ENCODE results near the gene SSTR5. TPM values are rescaled to one million over a fixed set of nuclear protein-coding genes. Genes with fewer than 3 reads are reported as not detected.

Gene SSTR5
- total RNA-seq, 4 donors from 2014 or later, result not detected

DNA sequence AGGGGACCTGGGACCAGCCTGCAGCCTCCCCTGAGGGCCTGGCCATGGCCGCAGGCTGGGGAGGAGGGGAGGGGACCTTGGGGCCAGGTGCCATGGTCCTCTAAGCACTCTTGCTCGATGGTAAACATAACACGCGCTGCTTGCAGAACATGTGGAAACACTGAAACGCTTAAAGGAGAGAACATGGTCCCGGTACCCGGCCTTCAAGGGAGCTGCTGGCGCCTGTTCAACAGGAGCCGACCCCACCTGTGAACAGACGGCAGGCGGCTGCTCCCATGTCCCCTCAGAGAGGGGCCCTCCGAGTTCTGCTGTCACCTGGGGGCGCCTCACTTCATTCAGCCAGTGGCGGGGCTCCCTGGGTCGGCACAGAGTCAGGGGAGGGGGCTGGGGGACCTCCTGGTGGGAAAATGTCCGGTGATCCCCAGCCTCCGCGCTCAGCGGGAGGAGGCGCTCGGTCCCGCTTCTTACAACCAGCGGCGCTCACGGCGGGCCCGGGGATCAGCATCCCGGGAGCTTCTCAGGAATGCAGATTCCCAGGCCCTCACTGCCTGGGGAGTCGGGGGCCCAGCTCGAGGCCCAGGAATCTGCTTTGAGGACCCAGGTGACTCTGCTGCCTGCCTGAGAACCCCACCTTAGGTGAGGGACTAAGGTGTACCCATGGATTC, 854 bp upstream of the SSTR5 start:
- H3K27ac ChIP-seq, result no peak overlapping the region
- no peak for TF ChIP-seq POLR2A (IDR thresholded peaks at IDR 0.05)
- TF ChIP-seq EP300 (IDR thresholded peaks at IDR 0.05), result no peak
- no peak for TF ChIP-seq POLR2AphosphoS5 (IDR thresholded peaks at IDR 0.05)
- TF ChIP-seq, protein P1, sequence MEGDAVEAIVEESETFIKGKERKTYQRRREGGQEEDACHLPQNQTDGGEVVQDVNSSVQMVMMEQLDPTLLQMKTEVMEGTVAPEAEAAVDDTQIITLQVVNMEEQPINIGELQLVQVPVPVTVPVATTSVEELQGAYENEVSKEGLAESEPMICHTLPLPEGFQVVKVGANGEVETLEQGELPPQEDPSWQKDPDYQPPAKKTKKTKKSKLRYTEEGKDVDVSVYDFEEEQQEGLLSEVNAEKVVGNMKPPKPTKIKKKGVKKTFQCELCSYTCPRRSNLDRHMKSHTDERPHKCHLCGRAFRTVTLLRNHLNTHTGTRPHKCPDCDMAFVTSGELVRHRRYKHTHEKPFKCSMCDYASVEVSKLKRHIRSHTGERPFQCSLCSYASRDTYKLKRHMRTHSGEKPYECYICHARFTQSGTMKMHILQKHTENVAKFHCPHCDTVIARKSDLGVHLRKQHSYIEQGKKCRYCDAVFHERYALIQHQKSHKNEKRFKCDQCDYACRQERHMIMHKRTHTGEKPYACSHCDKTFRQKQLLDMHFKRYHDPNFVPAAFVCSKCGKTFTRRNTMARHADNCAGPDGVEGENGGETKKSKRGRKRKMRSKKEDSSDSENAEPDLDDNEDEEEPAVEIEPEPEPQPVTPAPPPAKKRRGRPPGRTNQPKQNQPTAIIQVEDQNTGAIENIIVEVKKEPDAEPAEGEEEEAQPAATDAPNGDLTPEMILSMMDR (IDR thresholded peaks at IDR 0.05), result no peak
- no peak overlapping the region for H3K4me3 ChIP-seq
- H3K36me3 ChIP-seq, result no peaks in the 10 kb centered on the region
- 3 to 20% methylated on average over 1 to 7 of the region's 30 CpGs for WGBS, 2 donors (ENCODE audit: low coverage in 1 of 2)
- ATAC-seq, result no peak
- no peaks in the 10 kb centered on the region for H3K9me3 ChIP-seq
- peaks cover 98% of the 10 kb centered on the region for H3K27me3 ChIP-seq
- no peaks in the 10 kb centered on the region for H3K4me1 ChIP-seq

DNA sequence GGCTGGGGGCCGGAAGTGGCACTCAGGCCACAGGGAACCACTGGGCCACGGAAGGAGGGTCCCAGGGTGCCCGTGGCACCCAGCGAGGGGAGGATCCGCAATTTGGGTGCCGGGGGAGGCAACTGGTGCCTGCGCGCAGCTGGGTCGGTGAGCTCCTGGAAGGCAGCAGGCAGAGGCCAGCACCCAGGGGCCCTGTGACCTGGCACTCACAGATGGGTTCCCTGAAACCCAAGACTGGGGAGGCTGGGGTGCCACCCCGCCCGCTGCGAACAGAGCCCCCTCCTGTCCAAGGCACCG, 663 bp downstream of the SSTR5 start:
- Histone ChIP-seq H3K27ac (no peak overlapping the region), H3K4me1 (peaks cover 0 to 1% (median 0%) of the 10 kb centered on the region in 3 donors), H3K4me3 (no peak overlapping the region), H3K27me3 (peaks cover 98% of the 10 kb centered on the region), H3K9me3 (no peaks in the 10 kb centered on the region), H3K36me3 (no peaks in the 10 kb centered on the region)
- WGBS, 2 donors (ENCODE audit: low coverage in 1 of 2), result no CpG with 5 or more reads among the region's 13 CpGs
- ATAC-seq, result no peak
- TF ChIP-seq, protein P1 (IDR thresholded peaks at IDR 0.05), result no peak
- TF ChIP-seq POLR2A (IDR thresholded peaks at IDR 0.05), result no peak
- TF ChIP-seq EP300 (IDR thresholded peaks at IDR 0.05), result no peak
- no peak for TF ChIP-seq POLR2AphosphoS5 (IDR thresholded peaks at IDR 0.05)

DNA sequence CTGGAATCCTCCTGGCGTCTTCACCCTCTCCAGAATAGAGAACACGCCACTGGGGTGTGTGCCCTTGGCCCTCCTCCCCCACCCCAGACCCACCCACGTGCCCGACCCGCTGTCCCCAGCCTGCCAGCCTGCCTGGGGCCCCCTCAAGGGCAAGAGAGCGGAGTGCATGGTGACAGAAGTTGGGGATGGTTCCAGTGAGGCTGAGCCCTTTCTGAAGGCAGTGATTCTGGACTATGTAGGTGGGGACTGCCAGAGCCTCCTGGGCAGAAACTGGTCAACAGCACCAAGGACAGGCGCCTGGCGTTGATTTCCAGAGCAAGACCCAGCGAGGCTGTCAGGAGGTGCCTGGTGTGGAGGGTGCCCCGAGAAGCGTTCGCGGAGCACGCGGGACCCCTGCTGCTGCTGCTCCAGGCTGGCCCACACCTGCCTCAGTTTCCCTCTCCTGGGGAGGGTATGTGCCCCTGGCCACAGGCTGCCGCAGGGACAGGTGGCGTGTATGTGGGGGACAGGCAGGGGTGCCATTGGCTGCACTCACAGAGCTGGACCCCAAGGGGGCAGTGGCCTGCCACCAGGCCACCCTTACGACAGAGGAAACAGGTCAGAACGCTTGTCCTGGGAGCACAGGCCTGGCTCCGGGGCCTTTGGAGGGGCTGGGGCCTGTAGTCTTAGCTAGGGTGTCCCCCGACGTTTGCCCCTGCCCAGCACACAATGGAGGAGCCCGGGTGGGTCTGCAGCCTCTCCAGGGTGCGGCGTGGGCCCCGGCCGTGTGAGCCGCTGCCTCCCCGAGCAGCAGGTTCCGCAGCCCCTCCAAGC, 1.2 kb downstream of the SSTR5 start:
- Histone ChIP-seq H3K9me3 (no peaks in the 10 kb centered on the region), H3K4me3 (no peak overlapping the region), H3K27me3 (peaks cover 98% of the 10 kb centered on the region), H3K4me1 (peaks cover 0 to 7% (median 0%) of the 10 kb centered on the region in 3 donors), H3K36me3 (no peaks in the 10 kb centered on the region), H3K27ac (no peak overlapping the region)
- TF ChIP-seq POLR2AphosphoS5 (IDR thresholded peaks at IDR 0.05), result no peak
- TF ChIP-seq EP300 (IDR thresholded peaks at IDR 0.05), result no peak
- no peak for TF ChIP-seq POLR2A (IDR thresholded peaks at IDR 0.05)
- TF ChIP-seq, protein P1 (IDR thresholded peaks at IDR 0.05), result no peak
- ATAC-seq, result no peak
- WGBS, 2 donors (ENCODE audit: low coverage in 1 of 2), result 66 to 71% methylated on average over 3 to 6 of the region's 30 CpGs

DNA sequence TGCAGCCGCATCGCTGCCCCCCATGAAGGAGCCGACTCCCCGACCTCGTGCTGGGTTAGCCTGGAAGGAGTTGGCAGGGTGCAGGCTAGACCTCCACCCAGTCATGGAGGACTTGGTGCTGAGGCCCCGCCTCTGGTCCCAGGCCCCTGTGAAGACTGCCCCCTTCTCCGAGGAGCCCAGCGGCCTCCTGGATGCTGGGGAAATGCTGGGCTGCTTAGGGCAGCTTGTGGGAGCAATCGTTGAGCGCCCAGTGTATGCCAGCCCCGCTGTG, 1.8 kb downstream of the SSTR5 start:
- Histone ChIP-seq H3K36me3 (no peaks in the 10 kb centered on the region), H3K4me1 (peaks cover 0 to 10% (median 0%) of the 10 kb centered on the region in 3 donors), H3K4me3 (no peak overlapping the region), H3K27me3 (peaks cover 98% of the 10 kb centered on the region), H3K9me3 (no peaks in the 10 kb centered on the region), H3K27ac (no peak overlapping the region)
- no CpG with 5 or more reads among the region's 11 CpGs for WGBS, 2 donors (ENCODE audit: low coverage in 1 of 2)
- ATAC-seq, result no peak
- TF ChIP-seq, protein P1 (IDR thresholded peaks at IDR 0.05), result no peak
- no peak for TF ChIP-seq POLR2A (IDR thresholded peaks at IDR 0.05)
- TF ChIP-seq EP300 (IDR thresholded peaks at IDR 0.05), result no peak
- TF ChIP-seq POLR2AphosphoS5 (IDR thresholded peaks at IDR 0.05), result no peak

DNA sequence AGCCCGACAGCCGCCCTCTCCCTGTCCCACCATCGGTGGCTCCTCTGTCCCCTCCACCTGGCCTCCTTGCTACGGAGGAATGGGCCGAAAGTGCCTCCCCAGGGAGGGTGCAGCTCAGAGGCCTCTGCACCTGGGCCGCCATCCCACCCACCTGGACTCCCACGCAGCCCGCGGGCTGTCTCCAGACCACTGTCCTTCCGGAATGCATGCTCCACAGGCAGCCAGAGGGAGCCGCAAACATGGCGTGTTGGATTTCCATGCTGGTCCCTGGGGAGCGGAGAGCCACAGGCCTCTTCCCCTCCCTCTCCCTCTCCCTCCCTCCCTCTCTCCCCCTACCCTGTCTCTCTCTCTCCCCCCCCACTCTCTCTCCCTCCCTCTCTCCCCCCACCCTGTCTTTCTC, 3.0 kb downstream of the SSTR5 start:
- no peak for ATAC-seq
- Histone ChIP-seq H3K27ac (no peak overlapping the region), H3K27me3 (peaks cover 98% of the 10 kb centered on the region), H3K9me3 (no peaks in the 10 kb centered on the region), H3K4me1 (peaks cover 0 to 10% (median 0%) of the 10 kb centered on the region in 3 donors), H3K4me3 (no peak overlapping the region), H3K36me3 (no peaks in the 10 kb centered on the region)
- WGBS, 2 donors (ENCODE audit: low coverage in 1 of 2), result 42 to 49% methylated on average over 3 to 4 of the region's 13 CpGs
- TF ChIP-seq POLR2A (IDR thresholded peaks at IDR 0.05) (no peak), POLR2AphosphoS5 (IDR thresholded peaks at IDR 0.05) (no peak), EP300 (IDR thresholded peaks at IDR 0.05) (no peak)
- TF ChIP-seq, protein P1 (IDR thresholded peaks at IDR 0.05), result no peak

Data from gastroesophageal sphincter (tissue), 4 donors.